Activated CD4-positive, alpha-beta T cell treated with anti-CD3 and anti-CD28 coated beads, Interleukin-2, amount 50 U/mL, for 16 hours (primary cell): Measurements from ENCODE around the gene IER3.
"Not testable (repeated sequence)": the region's sequence is repeated elsewhere in the genome, so short reads cannot be mapped to it uniquely, and the experiment has no call there.

Experiments used
- DNase-seq: peaks from one replicate; pipeline ENCODE4 v3.0.0-alpha.2; 2020

IER3 gene

GRCh38 chr6:30747300-30747687 lies 2.9 kb upstream of the IER3 start:
- no peak for DNase-seq

- DNase-seq, result peak; percentile 58
Measured at GRCh38 chr6:30743099-30744053, 971 bp downstream of the IER3 start.

DNA sequence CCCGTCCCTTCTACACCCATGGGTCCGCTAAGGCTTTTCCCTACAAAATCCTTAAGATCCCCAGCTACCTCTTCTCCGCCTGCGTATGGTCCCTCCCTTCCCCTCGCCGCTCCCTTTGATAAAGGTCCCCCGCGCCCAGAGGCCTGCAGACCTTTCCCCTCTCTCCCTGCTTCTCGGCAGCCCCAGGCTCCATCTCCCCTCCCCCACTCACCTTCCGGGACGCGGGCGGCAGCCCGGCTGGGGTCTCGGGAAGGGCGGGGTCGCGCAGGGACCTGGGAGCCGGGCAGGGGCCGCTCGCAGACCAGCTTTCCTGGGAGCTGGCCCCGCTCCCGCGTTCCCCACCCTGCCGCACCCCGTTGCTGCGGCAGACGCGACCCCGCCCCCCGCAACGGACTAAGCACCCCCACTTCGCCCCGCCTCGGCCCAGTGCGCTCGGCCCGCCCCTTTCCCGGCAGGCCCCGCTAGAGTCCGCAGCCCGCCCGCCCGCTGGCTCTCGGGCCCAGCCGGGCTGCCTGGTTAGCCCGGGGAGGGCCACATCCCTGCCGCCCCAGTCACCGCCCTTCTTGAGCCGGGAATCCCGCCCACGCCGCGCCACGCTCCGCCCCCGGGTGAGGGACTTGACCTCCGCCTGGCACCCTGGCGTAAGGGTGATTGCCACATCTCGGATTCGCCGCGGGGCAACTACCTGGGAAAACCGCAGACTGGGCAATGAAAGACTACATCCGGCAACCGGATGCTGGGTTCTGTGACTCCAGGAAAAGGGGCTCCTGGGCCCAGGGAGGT lies 1.8 kb downstream of the IER3 start, which contains the start of gene FLOT1:
TSS of gene FLOT1 (minus strand) at position 372 of the 783 bp plus-strand sequence. CDS start 498 bp downstream, outside the sequence.
- DNase-seq, result peak; percentile 99

- no peak for DNase-seq
Measured at GRCh38 chr6:30741789-30742315, 2.5 kb downstream of the IER3 start.

DNA sequence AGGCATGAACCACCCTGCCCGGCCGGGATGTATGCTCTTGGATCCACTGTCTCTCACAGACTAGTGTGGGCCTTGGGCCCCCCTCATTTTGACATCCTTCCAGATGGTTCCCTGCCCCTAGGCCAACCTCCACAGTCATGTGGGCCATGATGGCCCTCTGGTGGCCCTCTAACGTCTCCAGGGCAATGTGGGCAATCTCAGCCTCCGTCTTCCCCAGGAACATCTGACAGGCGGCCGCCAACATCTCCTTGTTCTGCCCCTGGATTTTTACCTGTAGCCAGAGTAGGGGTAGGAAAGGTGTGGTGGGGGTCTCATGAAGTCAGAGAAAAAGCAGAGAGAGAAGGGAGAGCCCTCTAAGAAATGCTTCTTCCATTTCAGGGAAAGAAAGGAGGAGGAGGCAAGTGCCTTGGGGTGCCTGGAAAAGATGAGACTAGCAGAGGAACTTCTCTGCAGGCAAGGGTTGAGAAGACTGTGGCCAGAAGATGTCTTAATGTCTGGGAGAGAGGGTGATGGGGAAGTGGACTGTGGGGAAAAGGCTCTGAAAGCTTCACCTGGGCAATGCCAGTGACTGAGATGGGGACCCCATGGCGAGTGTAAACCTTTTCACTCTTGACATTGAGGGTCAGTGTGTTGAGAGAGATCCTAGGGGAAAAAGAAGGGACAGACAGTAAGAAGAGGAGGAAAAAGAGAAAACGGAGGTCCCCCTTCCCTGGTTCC lies 3.1 kb downstream of the IER3 start:
- DNase-seq, result no peak

DNA sequence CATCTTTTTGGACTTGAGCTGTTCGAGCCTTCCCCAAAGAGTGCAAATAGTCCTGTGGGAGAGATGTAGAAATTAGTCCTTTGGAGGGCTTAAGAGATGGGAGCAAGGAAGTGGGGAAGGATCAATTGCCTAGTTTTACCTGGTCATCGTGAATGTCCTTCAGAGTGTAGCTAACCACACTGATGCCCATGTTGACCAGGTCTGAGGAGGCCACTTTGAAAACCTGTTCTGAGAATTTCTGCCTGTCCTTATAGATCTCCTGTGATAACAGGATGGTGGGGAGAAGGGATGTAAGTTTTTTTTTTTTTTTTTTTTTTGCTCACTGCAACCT lies 3.8 kb downstream of the IER3 start:
- DNase-seq, result no peak

- DNase-seq, result no peak
Measured at GRCh38 chr6:30738532-30738931, 5.8 kb downstream of the IER3 start.

DNA sequence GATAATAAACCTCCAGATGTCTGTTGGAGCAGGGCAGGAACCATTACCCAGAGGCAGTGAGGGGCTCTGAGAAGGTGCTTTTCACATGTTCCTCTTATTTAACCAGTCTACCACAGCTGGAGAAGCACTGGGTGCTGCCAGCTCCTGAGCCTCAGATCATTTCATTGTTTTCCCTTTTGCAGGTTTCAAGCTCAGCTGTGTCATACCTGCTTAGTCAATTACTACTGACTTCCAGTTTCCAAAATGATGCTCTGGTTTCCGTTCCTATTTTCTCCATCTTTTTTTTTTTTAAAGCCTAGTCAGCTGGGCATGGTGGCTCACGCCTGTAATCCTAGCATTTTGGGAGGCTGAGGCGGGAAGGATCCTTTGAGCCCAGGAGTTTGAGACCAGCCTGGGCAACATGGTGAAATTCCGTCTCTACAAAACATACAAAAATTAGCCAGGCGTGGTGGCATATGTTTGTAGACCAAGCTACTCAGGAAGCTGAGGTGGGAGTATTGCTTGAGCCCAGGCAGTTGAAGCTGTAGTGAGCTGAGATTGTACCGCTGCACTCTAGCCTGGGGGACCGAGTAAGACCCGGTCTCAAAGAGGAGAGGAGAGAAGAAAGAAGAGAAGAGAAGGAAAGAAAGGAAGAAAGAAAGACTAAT lies 8.6 kb downstream of the IER3 start:
- DNase-seq, result peak; percentile 53

- DNase-seq, result no peak
Measured at GRCh38 chr6:30732237-30732943, 12.0 kb downstream of the IER3 start.

DNA sequence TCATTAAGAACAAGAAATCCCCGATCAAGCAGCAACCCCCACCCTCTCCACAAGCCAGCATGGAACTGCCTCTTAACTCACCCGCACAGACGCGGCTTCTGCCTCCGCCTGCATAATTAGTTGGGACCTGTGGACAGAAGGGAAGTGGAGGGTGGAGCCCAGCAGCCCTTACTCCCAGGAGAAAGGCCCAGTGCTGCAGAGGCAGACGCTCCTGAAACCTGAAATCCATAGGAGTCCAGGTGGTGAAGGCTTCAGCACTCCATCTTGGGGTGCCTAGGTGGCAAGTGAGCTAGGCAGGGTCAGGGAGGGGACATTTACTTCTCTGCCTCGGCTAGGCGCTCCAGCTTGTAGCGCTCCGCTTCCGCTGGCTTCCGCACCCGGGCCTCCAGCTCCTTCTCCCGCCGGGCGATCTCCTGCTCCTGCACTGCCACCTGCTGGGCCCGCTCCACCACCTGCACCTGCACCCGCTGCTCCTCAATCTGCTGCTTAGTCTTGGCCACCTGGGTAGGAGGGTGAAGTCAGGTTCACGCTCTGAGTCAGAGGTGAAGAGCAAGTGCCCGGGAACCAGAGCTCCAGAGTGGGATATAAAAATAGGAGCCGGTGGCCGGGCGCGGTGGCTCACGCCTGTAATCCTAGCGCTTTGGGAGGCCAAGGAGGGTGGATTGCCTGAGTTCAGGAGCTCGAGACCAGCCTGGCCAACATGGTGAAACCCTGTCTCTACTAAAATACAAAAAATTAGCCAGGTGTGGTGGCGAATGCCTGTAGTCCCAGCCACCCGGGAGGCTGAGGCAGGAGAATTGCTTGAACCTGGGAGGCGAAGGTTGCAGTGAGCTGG lies 13.5 kb downstream of the IER3 start:
- DNase-seq, result peak; percentile 91

- no peak for DNase-seq
Measured at GRCh38 chr6:30727920-30728553, 16.3 kb downstream of the IER3 start.

DNA sequence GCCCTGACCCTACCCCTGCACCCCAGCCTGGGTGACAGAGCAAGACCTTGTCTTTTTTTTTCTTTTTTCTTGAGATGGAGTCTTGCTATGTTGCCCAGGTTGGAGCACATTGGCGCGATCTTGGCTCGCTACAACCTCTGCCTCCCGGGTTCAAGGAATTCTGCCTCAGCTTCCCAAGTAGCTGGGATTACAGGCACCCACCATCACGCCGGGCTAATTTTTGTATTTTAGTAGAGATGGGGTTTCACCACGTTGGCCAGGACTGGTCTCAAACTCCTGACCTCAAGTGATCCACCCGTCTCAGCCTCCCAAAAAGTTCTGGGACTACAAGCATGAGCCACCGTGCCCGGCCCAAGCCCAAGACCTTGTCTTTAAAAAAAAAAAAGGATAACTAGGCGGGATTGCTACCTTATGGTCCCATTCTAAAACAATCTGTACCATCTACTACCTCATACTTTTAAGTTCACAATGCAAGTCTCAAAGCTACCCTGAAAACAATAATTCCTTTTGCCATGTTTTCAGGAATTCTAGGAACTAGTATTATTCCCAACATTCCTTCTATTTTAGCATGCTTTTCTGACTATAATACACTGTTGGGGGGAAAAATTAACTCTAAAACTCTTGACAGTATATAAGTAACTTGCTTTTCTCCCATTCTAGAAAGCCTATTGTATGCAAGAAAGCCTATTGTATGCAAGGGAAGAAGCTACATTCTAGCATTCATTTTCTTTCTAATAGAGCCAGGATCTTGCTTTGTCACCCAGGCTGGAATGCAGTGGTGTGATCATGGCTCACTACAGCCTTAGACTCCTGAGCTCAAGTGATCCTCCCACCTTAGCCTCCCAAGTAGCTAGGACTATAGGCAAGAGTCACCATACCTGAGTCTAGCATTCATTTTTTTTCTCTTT lies 17.6 kb downstream of the IER3 start:
- DNase-seq, result no peak

DNA sequence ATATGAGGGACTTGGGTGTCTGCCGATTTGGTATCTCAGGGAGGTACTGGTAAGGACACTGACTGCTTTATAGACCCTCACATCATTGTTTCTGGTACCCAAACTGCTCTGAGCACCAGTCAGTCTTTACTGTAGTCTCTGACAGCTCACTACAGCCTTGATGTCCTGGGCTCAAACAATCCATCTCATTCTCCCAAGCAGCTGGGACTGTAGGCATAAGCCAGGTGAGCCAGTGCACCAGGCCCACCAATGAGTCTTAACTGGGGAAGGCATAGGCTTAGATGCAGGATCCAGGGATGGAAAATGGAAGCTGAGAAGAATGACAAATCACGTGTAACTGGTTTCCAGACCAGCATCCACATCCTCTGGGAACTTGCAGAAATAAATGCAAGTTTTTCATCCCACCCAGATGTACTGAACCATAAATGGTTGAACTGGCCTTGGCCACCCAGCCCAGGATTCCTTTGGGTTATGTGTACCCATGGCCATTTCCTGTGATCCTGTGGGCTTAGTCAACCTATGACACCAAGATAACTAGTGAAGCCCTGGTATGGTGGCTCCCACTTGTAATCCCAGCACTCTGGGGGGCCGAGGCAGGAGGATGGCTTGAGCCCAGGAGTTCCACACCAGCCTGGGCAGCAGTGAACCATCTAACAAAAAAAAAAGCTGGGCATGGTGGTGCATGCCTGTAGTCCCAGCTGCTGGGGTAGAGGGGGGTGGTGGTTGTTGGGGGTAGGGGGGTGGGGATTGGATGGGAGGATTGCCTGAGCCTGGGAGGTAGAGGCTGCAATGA lies 18.4 kb downstream of the IER3 start:
- DNase-seq, result peak; percentile 35

DNA sequence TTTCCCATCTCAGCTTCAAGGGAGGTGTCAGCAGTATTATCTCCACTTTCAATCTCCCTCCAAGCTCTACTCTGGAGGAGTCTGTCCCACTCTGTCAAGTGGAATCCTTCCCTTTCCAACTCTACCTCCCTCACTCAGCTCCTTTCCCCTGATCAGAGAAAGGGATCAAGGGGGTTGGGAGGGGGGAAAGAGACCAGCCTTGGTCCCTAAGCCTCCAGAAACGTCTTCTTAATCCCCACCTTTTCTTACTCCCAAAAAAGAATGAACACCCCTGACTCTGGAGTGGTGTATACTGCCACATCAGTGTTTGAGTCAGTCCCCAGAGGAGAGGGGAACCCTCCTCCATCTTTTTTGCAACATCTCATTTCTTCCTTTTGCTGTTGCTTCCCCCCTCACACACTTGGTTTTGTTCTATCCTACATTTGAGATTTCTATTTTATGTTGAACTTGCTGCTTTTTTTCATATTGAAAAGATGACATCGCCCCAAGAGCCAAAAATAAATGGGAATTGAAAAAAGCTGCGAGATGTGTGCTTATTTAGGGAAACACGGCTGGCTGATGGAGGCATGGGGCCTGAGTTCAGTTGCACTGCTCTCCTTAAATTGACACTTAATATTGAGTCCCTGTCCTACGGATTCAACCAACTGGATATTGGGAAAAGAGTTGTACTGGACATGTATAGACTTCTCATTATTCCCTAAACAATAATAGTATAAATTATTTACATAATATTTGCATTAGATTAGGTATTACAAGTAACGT lies 19.3 kb downstream of the IER3 start:
- DNase-seq, result no peak

DNA sequence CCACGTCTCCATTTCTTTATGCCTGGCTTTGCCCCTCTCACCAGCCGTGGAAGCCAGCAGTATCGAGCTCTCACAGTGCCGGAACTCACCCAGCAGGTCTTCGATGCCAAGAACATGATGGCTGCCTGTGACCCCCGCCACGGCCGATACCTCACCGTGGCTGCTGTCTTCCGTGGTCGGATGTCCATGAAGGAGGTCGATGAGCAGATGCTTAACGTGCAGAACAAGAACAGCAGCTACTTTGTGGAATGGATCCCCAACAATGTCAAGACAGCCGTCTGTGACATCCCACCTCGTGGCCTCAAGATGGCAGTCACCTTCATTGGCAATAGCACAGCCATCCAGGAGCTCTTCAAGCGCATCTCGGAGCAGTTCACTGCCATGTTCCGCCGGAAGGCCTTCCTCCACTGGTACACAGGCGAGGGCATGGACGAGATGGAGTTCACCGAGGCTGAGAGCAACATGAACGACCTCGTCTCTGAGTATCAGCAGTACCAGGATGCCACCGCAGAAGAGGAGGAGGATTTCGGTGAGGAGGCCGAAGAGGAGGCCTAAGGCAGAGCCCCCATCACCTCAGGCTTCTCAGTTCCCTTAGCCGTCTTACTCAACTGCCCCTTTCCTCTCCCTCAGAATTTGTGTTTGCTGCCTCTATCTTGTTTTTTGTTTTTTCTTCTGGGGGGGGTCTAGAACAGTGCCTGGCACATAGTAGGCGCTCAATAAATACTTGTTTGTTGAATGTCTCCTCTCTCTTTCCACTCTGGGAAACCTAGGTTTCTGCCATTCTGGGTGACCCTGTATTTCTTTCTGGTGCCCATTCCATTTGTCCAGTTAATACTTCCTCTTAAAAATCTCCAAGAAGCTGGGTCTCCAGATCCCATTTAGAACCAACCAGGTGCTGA lies 20.3 kb downstream of the IER3 start:
- DNase-seq, result not testable (repeated sequence)

DNA sequence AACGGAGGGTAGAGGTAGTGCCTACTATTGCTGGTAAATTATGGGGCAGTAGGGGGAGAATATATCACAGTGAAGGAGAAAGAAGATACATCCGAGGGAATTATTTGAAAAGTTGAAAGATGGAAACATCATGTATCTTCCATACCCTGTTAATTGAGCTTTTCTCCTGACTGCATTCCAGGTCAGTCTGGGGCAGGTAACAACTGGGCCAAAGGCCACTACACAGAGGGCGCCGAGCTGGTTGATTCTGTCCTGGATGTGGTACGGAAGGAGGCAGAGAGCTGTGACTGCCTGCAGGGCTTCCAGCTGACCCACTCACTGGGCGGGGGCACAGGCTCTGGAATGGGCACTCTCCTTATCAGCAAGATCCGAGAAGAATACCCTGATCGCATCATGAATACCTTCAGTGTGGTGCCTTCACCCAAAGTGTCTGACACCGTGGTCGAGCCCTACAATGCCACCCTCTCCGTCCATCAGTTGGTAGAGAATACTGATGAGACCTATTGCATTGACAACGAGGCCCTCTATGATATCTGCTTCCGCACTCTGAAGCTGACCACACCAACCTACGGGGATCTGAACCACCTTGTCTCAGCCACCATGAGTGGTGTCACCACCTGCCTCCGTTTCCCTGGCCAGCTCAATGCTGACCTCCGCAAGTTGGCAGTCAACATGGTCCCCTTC lies 21.0 kb downstream of the IER3 start:
- DNase-seq, result not testable (repeated sequence)
